Osteocyte (in vitro differentiated cells): ENCODE data around the gene CFB. TPM values are rescaled to one million over a fixed set of nuclear protein-coding genes. Genes with fewer than 3 reads are reported as not detected.
A peak's percentile ranks its signal among the peaks of the same experiment; 100 is the strongest.

Source experiments
- DNase-seq: peaks from one replicate; pipeline ENCODE4 v3.0.0; 2021; ENCODE audit warnings: mixed read lengths; ENCODE audit not compliant: unreplicated experiment; ENCODE audit errors: extremely low spot score
- H3K27ac Mint-ChIP-seq: one replicate; pipeline ENCODE4 v1.8.0; 2021; ENCODE audit warnings: mild to moderate bottlenecking, mixed read lengths; ENCODE audit not compliant: unreplicated experiment
- H3K27me3 Mint-ChIP-seq: one replicate; pipeline ENCODE4 v1.8.0; 2021; ENCODE audit warnings: mixed read lengths; ENCODE audit not compliant: unreplicated experiment
- H3K36me3 Mint-ChIP-seq: one replicate; pipeline ENCODE4 v1.8.0; 2021; ENCODE audit warnings: mixed read lengths; ENCODE audit not compliant: unreplicated experiment
- H3K4me1 Mint-ChIP-seq: one replicate; pipeline ENCODE4 v1.8.0; 2021; ENCODE audit warnings: mixed read lengths; ENCODE audit not compliant: unreplicated experiment
- H3K4me3 Mint-ChIP-seq: one replicate; pipeline ENCODE4 v1.8.0; 2021; ENCODE audit warnings: mild to moderate bottlenecking, moderate library complexity, mixed read lengths; ENCODE audit not compliant: unreplicated experiment
- H3K9me3 Mint-ChIP-seq: one replicate; pipeline ENCODE4 v1.8.0; 2021; ENCODE audit warnings: mixed read lengths; ENCODE audit not compliant: unreplicated experiment
- total RNA-seq: library from RNA; stranded (reverse); gene quantifications from 2 replicates; pipeline ENCODE4 v1.2.1, GENCODE V29; 2021
- TF ChIP-seq, protein P1 (sequence below): fragments of 200-600 bp; sonication (generic); IDR thresholded peaks from 2 replicates; pipeline ENCODE4 v1.5.0; 2021; ENCODE audit warnings: antibody characterized with exemption, mild to moderate bottlenecking, moderate library complexity

CFB gene
- total RNA-seq, 1 donor from 2014 or later = 6.9 TPM

DNA sequence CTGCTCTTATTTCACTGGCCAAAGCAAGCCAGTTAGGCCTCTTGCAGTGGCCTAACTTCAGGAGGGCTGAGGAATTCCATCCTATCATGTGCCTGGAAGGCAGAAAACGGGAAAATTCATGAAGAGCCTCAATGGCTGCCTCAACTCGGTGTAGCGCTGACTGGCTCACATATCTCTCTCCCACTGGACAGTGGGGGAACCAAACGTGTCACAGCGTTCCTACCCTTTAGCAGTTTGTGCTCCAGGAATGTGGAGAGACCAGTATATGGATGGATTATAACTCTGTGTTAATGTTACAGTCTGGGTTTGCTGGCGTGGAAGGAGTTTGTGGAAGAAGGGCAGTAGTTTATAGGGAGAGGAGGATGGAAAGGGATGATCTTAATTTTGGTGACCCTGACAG is 30.1 kb upstream of the CFB start:
- no peaks in the 10 kb centered on the region for H3K9me3 Mint-ChIP-seq
- H3K27ac Mint-ChIP-seq = no peak overlapping the region
- H3K27me3 Mint-ChIP-seq = no peaks in the 10 kb centered on the region
- H3K4me3 Mint-ChIP-seq = no peak overlapping the region
- no peaks in the 10 kb centered on the region for H3K36me3 Mint-ChIP-seq
- H3K4me1 Mint-ChIP-seq = peaks cover 7% of the 10 kb centered on the region
- TF ChIP-seq, protein P1, sequence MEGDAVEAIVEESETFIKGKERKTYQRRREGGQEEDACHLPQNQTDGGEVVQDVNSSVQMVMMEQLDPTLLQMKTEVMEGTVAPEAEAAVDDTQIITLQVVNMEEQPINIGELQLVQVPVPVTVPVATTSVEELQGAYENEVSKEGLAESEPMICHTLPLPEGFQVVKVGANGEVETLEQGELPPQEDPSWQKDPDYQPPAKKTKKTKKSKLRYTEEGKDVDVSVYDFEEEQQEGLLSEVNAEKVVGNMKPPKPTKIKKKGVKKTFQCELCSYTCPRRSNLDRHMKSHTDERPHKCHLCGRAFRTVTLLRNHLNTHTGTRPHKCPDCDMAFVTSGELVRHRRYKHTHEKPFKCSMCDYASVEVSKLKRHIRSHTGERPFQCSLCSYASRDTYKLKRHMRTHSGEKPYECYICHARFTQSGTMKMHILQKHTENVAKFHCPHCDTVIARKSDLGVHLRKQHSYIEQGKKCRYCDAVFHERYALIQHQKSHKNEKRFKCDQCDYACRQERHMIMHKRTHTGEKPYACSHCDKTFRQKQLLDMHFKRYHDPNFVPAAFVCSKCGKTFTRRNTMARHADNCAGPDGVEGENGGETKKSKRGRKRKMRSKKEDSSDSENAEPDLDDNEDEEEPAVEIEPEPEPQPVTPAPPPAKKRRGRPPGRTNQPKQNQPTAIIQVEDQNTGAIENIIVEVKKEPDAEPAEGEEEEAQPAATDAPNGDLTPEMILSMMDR = no peak
- DNase-seq = no peak

- no peak for DNase-seq
- no peaks in the 10 kb centered on the region for H3K9me3 Mint-ChIP-seq
- no peaks in the 10 kb centered on the region for H3K27me3 Mint-ChIP-seq
- H3K27ac Mint-ChIP-seq = no peak overlapping the region
- TF ChIP-seq, protein P1 = no peak
- peaks cover 7% of the 10 kb centered on the region for H3K4me1 Mint-ChIP-seq
- no peaks in the 10 kb centered on the region for H3K36me3 Mint-ChIP-seq
- H3K4me3 Mint-ChIP-seq = no peak overlapping the region
Observed at GRCh38 chr6:31918069-31918720, 27.7 kb upstream of the CFB start.

GRCh38 chr6:31919624-31920303 is 26.1 kb upstream of the CFB start:
- Mint-ChIP-seq H3K4me3 (no peak overlapping the region), H3K4me1 (peaks cover 7% of the 10 kb centered on the region), H3K27me3 (no peaks in the 10 kb centered on the region), H3K27ac (no peak overlapping the region), H3K9me3 (no peaks in the 10 kb centered on the region), H3K36me3 (no peaks in the 10 kb centered on the region)
- TF ChIP-seq, protein P1 = no peak
- no peak for DNase-seq

DNA sequence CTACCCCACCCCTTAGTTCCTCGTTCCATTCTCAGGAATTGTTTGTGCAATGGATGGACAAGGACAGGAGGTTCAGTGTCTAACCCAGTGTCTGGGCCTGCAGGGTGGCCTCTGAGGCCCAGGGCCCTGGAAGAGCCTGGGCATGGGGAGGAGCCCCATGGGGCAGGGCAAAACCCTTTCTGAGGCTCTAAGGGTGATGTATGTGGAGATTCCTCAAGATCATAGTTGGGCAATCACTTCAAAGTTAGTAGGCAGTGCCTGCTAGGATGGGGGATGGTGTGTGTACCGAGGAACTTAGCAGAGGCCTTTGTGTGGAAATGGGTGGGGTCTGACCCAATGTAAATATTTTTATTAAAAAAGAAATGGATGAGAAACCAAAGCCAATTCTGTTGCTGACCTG is 25.1 kb upstream of the CFB start:
- H3K4me1 Mint-ChIP-seq = peaks cover 7% of the 10 kb centered on the region
- TF ChIP-seq, protein P1 = no peak
- no peaks in the 10 kb centered on the region for H3K9me3 Mint-ChIP-seq
- DNase-seq = no peak
- H3K27me3 Mint-ChIP-seq = no peaks in the 10 kb centered on the region
- no peak overlapping the region for H3K27ac Mint-ChIP-seq
- H3K4me3 Mint-ChIP-seq = no peak overlapping the region
- H3K36me3 Mint-ChIP-seq = no peaks in the 10 kb centered on the region

- Mint-ChIP-seq H3K4me1 (peaks cover 7% of the 10 kb centered on the region), H3K36me3 (no peaks in the 10 kb centered on the region), H3K9me3 (no peaks in the 10 kb centered on the region), H3K4me3 (no peak overlapping the region), H3K27me3 (peaks cover 5% of the 10 kb centered on the region), H3K27ac (no peak overlapping the region)
- DNase-seq = no peak
- TF ChIP-seq, protein P1 = peak; percentile 16
Observed at GRCh38 chr6:31922942-31923341, 23.0 kb upstream of the CFB start.
